GM12891 (cell line): Measurements from ENCODE around the gene ZBTB24.

Experiments used
- POLR2A ChIP-seq: IDR thresholded peaks from 2 replicates; pipeline ENCODE4 v1.6.1; 2011; ENCODE audit warnings: low read depth, low read length, control low read depth
- POLR2AphosphoS5 ChIP-seq: IDR thresholded peaks from 2 replicates; pipeline ENCODE4 v1.6.1; 2011; ENCODE audit warnings: low read depth, low read length, control low read depth

DNA sequence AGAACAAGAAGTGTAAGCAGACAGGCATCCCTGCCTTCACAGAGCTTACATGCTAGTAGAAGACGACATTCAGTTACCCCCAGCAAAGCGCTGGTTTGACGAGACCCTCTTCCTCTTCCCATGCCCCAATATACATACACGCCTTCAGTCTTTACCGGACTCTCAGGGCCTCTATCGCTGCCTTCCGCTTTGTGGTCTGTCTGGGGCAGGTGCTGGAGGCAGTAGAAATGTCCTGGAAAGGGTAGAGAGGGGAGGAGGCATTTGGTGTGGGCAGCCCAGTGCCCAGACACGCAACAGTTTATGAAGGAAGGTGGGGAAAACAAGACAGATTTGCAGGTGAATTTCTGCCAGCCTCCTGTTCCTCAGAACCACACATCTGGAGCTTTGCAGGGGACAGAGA lies 36.5 kb downstream of the ZBTB24 start:
- TF ChIP-seq POLR2A (no peak), POLR2AphosphoS5 (no peak)
